ENCODE measurements around the gene SLC8A1.

The SLC8A1 gene

DNA sequence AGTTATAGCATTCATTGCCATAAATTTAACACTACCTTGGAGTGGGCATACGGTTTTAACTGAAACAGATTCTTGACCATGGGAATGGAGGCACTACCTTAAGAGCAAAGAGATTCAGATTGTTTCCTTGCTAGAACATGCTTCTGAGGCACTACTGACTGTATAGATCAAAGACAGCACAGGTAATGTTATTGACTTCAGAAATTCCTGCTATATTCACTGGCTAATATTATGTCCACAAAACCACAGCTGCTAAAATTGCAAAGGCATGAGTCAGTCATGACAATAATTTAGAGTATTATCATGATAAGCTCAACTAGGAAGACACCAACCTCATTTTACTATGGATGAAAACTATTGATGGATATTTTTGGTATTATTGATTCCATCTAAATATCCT lies 39.4 kb downstream of the SLC8A1 start:
- ChIA-PET POLR2A (interaction anchor here (1.0 kb wide), 1 partner anchor 9 kb away, joined by 3 read pairs; no protein-coding TSS in a partner anchor), CTCF (no interaction called here)
- no peak for DNase-seq (ENCODE audit: low read depth, low spot score)
- H3K4me3 ChIP-seq (ENCODE audit: low read depth, low read length) = no peak overlapping the region
- TF ChIP-seq, protein P1, sequence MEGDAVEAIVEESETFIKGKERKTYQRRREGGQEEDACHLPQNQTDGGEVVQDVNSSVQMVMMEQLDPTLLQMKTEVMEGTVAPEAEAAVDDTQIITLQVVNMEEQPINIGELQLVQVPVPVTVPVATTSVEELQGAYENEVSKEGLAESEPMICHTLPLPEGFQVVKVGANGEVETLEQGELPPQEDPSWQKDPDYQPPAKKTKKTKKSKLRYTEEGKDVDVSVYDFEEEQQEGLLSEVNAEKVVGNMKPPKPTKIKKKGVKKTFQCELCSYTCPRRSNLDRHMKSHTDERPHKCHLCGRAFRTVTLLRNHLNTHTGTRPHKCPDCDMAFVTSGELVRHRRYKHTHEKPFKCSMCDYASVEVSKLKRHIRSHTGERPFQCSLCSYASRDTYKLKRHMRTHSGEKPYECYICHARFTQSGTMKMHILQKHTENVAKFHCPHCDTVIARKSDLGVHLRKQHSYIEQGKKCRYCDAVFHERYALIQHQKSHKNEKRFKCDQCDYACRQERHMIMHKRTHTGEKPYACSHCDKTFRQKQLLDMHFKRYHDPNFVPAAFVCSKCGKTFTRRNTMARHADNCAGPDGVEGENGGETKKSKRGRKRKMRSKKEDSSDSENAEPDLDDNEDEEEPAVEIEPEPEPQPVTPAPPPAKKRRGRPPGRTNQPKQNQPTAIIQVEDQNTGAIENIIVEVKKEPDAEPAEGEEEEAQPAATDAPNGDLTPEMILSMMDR (IDR thresholded peaks at IDR 0.05; ENCODE audit: insufficient read depth, low read length, missing control alignments) = no peak

DNA sequence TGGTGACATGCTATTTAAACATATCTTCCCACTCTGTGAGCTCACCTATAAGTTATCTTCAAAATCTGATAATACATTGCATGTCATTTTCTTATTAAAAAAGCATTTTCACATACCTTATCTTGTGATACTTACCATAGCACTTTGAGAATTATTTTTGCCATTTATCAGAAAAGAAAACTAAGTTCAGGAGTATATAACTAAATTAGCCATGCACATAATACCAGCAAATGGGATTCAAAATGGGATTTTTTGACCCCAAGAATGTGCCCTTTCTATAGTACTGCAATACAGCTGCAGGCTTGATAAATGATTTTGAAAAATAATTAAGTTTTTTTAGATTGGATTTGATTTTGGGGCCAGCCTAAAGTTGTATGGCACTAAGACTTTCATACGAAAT lies 41.2 kb downstream of the SLC8A1 start:
- DNase-seq (ENCODE audit: low read depth, low spot score) = no peak
- no peak overlapping the region for H3K4me3 ChIP-seq (ENCODE audit: low read depth, low read length)
- TF ChIP-seq, protein P1 (IDR thresholded peaks at IDR 0.05; ENCODE audit: insufficient read depth, low read length, missing control alignments) = no peak
- ChIA-PET POLR2A (no interaction called here), CTCF (no interaction called here)

DNA sequence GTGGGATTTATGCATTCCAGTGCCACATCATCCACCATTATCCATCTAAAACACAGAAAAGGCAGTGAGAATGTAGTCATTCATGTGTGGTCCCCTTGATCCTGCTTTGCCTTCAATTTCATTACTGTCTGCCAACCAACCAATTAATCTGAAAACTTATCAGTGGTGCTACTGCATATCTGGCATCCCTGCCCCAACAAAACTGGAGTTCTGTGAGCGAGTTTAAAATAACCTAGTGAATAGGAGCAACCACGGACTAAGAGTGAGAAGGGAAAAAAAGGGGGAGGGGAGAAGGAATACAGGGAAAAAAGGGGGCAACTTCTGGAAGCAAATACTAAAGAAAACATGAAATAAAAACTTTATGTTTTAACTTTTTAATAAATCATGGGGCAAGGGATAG lies 42.2 kb downstream of the SLC8A1 start:
- H3K4me3 ChIP-seq (ENCODE audit: low read depth, low read length) = no peak overlapping the region
- TF ChIP-seq, protein P1 (IDR thresholded peaks at IDR 0.05; ENCODE audit: insufficient read depth, low read length, missing control alignments) = no peak
- DNase-seq (ENCODE audit: low read depth, low spot score) = no peak
- ChIA-PET POLR2A (no interaction called here), CTCF (interaction anchor here (1.4 kb wide), 1 partner anchor 78 kb away, joined by 4 read pairs; no protein-coding TSS in a partner anchor)

DNA sequence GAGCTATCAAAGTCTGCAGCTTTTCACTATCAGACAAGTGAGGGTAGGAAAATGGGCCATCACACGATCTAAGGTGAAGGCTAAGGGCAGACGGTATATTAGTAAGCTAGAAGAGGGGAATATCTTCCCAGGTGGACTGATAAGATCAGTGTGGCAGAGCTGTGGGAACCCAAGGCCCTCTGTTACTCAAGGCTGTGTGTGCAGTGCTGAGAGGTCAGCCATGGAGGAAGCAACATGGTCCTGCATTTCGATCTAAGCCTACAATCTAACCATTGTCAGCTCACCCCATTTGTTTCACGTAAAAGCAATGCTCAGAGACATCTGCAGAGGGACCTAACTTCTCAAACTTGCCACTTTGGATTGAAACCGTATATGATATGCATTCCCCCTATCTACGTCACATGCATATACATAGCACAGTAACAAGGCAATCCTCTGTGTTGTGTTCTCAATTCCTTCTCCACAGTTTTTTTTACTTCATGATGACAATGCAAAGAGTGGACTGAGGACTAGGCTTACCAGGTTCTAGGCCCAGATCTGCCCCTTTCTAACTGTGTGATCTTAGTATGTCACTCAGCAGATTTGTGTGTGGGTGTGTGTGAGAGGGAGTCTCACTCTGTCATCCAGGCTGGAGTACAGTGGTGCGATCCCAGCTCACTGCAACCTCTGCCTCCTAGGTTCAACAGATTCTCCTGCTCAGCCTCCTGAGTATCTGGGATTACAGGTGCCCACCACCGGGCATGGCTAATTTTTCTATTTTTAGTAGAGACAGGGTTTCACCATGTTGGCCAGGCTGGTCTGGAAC lies 45.2 kb downstream of the SLC8A1 start:
- TF ChIP-seq, protein P1 (IDR thresholded peaks at IDR 0.05; ENCODE audit: insufficient read depth, low read length, missing control alignments) = no peak
- ChIA-PET CTCF (no interaction called here), POLR2A (no interaction called here)
- DNase-seq (ENCODE audit: low read depth, low spot score) = no peak
- no peak overlapping the region for H3K4me3 ChIP-seq (ENCODE audit: low read depth, low read length)

DNA sequence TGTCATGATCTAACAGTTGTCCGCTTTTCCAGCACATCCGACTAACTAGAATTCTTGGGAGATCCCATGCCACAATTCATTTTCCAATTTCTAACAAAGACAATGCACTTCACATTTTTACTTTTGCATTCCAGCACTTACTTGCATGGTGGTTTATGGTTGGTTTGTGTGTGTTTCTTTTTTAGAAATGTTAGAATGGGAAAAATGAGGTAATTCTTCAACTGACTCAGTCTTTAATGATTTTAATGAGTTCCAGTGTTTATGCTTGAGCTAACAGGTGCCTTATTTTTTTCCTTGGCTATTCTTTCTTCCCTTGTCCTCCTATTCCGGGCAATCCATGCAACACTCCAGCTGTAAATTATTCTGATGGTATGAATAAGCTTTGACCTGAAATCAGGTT lies 46.4 kb downstream of the SLC8A1 start:
- ChIA-PET CTCF (no interaction called here), POLR2A (interaction anchor here (0.8 kb wide), 1 partner anchor 192 kb away, joined by 3 read pairs; no protein-coding TSS in a partner anchor)
- TF ChIP-seq, protein P1 (IDR thresholded peaks at IDR 0.05; ENCODE audit: insufficient read depth, low read length, missing control alignments) = no peak
- DNase-seq (ENCODE audit: low read depth, low spot score) = no peak
- H3K4me3 ChIP-seq (ENCODE audit: low read depth, low read length) = no peak overlapping the region

DNA sequence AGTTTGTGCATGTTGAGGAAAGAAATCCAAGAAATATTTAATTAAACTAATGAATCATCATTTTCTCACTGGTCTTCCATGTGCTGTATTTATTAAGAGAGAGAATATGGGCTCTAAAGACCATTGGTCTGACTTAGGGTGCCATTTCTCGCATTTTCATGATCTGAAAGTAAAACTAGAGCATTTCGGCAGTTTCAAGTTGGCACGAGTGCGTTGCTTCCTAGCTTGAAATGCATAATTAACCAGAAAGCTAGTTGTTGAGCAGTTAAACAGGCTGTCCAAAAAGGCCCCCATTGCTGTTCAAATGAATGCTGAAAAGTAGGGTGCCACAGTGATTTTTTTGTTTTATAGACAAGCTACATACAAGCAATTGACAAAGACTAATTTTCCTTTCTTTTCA lies 47.4 kb downstream of the SLC8A1 start:
- CTCF ChIA-PET = interaction anchor here (1.3 to 2.7 kb wide), 3 partner anchors 11 to 19 kb away, joined by 3 to 6 read pairs (median 5); no protein-coding TSS in a partner anchor
- TF ChIP-seq, protein P1 (IDR thresholded peaks at IDR 0.05; ENCODE audit: insufficient read depth, low read length, missing control alignments) = no peak
- no peak overlapping the region for H3K4me3 ChIP-seq (ENCODE audit: low read depth, low read length)
- POLR2A ChIA-PET = no interaction called here
- no peak for DNase-seq (ENCODE audit: low read depth, low spot score)
